Measurements from ENCODE around the gene GADD45B.
"Not testable (repeated sequence)": the region's sequence is repeated elsewhere in the genome, so short reads cannot be mapped to it uniquely, and the experiment has no call there.

DNA sequence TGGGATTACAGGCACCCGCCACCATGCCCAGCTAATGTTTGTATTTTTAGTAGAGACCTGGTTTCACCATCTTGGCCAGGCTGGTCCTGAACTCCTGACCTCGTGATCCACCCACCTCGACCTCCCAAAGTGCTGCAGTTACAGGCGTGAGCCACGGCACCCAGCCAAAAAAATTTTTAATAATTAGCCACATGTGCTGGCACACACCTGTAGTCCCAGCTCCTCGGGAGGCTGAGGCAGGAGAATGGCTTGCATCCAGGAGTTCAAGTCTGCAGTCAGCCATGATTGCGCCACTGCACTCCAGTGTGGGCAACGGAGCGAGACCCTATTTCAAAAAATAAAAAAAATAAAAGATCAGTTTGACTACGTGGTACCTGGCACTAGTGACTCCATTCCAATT, 17.2 kb upstream of the GADD45B start:
- TF ChIP-seq MXI1 (IDR thresholded peaks at IDR 0.05; ENCODE audit: borderline replicate concordance, low read depth, low read length); POLR2A (IDR thresholded peaks at IDR 0.05; ENCODE audit: low read depth, low read length); CEBPB (IDR thresholded peaks at IDR 0.05; ENCODE audit: low read depth, low read length): not testable (repeated sequence)
- TF ChIP-seq, protein P1, sequence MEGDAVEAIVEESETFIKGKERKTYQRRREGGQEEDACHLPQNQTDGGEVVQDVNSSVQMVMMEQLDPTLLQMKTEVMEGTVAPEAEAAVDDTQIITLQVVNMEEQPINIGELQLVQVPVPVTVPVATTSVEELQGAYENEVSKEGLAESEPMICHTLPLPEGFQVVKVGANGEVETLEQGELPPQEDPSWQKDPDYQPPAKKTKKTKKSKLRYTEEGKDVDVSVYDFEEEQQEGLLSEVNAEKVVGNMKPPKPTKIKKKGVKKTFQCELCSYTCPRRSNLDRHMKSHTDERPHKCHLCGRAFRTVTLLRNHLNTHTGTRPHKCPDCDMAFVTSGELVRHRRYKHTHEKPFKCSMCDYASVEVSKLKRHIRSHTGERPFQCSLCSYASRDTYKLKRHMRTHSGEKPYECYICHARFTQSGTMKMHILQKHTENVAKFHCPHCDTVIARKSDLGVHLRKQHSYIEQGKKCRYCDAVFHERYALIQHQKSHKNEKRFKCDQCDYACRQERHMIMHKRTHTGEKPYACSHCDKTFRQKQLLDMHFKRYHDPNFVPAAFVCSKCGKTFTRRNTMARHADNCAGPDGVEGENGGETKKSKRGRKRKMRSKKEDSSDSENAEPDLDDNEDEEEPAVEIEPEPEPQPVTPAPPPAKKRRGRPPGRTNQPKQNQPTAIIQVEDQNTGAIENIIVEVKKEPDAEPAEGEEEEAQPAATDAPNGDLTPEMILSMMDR (conservative IDR thresholded peaks at IDR 0.05; ENCODE audit: low read depth, low read length), result not testable (repeated sequence)

Measured in IMR-90 (cell line).